CD4-positive, alpha-beta T cell treated with Interleukin-17A for 4 hours (primary cell): Measurements from ENCODE around the gene CCDC15.

Experiments
- DNase-seq: peaks from one replicate; pipeline ENCODE4 v3.0.0-alpha.2; 2020; ENCODE audit warnings: mixed read lengths

CCDC15 gene

DNA sequence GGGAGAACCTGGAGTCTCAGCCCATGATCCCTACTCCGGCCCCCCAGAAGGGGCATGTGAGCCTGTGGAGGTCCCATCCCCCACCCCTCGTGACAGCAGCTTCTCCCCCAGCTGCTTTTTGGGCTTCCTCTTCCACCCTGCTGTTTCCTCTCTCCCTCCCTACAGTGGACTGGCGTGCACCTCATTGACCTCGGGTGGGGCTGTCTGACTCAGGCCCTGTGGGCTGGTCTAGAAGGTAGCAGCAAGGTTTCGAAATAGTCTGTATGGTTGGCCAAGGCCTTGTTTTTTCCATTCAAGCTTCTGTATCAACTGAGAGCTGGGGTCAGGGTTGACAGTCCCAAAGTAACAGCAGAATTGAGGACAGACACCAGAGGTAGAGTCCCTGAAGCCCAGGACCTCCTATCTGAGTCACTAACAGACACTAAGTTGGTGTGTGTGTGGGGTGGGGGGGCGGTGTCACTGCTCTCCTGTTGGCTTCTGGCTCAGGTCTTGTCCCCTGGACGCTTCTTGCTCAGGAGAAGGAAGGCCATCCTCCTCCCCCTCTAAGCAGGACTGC, 116.8 kb downstream of the CCDC15 start:
- DNase-seq, result no peak

DNA sequence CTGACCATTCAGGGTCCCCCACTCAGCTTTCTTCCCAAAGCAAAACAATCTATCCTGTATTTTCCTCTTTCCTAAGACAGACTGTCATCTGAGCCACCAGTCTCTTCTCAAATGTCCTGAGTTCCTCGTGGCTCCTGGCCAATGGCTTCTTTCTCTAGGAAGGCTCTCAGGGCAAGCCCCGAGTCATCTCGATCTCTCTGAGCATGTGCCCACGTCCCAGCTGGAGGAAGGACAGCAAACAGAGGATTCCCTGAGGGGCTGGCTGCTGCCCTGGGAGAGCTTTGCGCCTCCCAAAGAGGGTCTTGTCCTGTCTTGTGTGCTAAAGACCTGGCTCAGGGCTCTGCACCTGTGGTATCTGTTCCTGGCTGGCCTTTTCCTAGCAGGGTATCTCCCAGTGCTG, 117.4 kb downstream of the CCDC15 start:
- no peak for DNase-seq

DNA sequence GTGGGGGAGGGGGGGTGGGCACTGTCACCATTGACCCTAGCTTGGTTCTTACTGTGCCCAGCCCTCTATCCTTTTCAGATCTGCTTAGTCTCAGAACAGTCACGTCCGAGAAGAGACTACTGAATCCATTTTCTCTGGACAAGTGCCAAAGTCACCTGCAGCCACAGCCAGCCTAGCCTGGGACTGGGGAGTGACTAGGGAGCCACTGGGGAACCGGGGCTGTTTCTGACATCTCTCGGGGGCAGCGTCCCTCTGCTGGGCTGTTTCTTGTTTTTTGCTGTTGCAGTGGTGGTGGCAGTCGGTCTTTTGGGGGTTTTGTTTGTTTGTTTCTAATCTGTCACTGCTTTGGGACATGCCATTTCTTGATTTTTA, 117.8 kb downstream of the CCDC15 start:
- DNase-seq, result no peak

DNA sequence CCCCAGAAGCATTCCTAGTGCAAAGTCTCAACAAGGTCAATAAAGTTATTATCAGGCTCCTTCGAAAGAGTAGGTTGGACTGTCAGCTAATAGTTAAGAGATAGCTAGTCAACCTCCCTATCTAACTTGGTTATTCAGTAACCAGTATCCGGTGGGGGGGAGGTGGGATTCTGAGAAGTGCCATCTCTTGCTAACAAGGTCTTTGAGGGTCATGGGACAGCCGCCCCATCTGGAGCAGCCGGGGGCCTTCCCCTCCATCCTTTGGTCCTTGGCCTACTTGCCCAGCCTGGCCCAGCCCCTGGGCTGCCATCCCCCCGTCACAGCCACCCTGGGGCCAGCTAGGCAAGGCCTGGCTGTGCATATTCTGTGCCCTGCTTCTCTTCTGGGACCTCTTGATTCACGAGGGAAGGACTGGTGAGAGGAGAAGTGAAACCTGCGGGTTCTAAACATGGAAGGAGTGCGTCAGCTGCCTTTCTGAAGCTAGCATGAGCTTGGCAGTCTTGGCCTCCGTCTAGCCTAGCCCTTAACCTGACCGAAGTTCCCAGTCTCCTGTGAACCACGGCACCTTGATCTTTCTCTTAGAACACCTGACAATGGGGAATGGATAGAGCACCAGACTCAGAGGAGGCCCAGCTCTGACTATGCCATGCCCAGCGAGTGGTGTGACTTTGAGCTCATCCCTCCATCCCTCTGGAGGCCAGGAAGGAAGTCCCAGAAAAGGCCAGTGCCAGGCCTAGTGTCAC, 118.4 kb downstream of the CCDC15 start:
- no peak for DNase-seq

DNA sequence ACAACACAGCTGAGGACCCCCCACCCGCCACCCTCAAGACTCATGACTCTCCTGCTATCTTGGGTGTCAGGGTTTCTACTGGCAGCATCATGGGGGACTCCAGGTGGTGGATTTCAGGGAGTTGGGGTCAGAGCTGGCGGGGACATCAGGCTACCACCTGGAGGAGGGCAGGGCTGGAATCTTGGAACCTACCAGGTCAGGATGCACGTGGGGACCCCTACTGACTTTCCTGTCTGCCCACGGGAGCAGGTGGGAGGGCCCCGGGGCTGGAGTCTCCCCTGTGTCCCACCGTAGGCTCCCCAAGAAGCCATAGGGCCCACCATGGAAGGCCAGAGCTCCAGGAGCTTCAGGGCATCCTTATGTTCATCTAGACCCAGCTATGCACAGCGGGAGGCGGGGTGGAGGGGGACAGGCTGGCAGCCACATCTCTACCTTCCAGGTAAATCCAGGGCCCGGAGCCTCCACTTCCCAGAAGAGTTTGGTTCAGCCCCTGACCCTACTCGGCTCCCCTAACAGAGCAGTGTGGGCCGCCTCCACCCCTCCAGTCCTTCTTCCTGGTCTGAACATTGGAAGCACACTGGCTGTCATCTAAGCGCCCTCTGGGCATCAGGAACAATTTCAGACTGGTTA, 119.1 kb downstream of the CCDC15 start:
- no peak for DNase-seq

DNA sequence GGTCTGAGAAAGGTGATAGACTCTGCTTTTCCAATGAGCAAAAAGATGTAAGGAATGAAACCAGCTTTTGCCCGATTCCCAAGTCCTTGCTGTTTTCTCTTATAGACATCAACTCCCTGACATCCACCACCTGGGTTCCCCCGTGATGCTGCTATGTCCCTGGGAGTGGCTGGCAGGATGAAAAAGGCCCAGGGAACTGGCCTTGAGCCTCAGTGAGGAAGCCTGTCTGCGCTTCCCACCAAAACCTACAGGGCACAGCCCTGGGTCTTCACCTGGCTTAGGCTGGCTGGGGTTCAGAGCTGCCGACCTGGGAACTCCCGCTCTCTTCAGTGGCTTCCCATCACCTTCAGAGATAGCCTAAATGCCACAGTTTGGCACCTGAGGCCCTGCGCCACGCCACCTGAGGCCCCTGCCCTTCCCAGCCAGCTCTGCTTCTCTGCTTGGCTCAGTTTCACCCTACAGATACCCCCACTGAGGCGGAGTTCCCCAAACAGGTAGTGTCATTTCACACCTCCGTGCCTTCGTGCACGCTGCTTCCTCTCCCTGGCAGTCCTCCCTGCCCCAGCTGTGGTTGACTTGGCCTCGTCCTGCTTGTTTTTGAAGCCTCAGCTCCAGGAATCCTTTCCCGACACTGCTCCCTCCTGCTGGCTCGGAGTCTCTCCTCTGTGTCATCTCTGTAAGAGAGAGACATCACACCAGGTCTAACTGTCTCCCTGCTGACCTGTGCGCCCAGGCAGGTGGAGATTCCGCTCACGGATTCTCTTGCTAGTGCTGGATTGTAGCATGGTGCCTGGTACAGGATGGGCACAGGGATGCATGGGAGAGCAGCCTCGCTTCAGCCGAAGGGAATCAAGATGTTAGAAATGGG, 119.8 kb downstream of the CCDC15 start:
- no peak for DNase-seq

DNA sequence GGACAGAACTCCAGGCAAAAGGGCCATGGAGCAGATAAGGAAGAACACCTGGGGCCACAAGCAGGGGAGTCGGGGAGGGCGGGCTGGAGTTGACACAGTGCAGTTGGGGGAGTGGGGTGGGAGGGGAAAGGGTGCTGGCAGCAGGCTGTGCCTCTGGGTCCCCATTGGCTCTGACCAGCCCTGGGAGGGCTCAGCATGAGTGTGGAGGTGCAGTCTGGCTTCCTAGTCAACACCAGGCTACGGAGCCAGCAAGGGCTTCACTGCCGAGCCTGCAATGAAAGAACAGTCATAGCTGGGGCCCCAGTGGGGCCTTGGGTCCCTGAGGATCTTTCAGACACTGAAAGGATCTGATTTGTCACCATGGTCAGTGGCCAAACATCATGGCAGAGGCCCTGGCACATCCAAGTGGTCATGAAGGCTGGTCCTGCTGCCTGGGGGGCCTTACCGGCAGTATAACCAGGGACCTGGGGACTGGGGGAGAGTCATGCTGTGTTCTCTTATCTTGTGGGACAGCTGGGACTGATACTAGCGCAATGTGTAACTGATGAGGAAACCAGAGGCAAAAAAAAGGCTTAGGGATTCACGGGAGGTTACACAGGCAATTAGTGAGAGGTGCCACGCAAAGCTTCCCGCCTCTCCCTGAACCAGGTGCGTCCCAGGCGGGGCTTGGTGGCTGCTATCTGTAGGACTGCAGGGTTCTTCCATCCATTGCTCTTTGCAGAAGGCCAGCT, 120.7 kb downstream of the CCDC15 start:
- no peak for DNase-seq

DNA sequence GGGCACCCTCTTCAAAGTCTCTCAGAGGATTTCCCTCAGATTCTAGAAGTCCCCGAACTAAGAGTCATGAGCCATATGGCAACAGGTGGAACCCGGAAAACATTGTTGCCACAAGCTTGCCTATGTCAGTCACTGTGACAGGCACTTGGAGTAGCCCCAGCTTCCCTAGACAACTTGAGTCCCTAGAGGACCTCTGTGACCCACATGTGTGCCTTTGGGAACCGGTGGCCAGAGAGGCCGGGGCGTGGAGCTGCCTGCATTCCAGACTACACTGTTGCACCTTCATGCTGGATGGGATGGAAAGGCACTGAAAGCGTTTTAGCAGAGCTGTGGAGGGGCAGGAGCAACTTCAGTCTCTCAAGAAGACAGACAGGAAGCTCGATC, 121.2 kb downstream of the CCDC15 start:
- DNase-seq, result no peak

DNA sequence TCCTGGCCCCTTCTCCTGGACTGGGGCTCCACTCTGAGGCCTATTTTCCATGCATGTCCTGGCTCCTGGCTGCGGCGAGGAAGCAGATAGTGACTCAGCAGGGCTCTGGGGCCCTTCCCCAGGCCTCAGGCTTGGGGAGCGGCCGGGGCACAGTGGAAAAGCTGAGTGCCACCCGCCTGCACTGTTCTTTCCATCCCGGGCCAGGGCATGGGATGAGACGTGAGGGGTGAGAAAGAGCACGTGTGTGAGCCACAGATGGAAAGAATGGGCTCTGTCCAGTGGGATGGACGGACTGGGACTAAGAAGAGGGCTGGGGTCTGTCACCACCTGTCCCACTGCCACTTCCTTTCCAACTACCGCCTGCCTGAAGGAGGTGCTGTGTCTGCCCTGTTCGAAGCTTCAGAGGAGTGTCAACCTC, 121.9 kb downstream of the CCDC15 start:
- DNase-seq, result no peak

DNA sequence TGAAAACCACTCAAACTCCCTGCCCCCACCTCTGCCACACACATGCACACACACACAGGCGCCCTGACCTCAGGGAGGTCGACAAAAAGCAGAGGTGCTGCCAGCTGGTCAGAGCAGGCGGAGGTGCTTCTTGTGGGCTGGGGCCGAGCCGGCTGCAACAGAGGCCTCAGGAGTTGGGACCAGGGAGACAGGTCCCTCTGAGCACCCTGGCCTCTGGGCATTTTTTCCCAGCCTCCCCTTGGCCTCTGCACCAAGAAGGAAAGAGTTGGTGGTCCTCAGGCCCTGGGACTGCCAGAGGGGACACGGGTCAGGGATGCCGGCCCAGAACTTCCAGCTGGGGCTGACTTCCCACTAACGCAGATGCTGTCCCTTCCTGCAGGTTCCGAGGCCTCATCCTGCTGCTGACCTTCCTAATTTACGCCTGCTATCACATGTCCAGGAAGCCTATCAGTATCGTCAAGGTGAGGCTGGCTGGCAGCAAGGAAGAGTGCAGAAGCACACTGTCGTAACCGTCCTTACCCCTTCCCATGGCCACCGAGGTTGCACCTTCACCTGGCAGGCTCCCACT, 122.5 kb downstream of the CCDC15 start:
- no peak for DNase-seq

DNA sequence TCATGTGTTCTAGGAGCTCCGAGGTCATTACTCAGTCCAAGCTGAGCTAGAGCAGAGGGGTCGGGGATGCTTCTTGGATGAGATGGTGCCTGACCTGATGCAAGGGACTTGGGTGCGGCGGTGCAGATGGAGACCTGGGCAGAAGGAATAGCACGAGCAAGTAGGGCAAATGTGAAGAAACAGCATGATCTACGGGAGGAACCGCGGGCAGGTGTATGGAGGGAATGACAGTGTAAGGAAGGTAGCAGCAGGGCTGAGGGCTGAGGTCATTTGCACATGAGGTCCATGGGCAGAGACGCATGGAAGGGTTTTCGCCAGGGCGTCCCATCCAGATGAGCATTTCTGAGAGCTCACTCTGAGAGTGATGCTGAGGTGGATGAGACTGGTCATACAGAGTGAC, 124.0 kb downstream of the CCDC15 start:
- no peak for DNase-seq

DNA sequence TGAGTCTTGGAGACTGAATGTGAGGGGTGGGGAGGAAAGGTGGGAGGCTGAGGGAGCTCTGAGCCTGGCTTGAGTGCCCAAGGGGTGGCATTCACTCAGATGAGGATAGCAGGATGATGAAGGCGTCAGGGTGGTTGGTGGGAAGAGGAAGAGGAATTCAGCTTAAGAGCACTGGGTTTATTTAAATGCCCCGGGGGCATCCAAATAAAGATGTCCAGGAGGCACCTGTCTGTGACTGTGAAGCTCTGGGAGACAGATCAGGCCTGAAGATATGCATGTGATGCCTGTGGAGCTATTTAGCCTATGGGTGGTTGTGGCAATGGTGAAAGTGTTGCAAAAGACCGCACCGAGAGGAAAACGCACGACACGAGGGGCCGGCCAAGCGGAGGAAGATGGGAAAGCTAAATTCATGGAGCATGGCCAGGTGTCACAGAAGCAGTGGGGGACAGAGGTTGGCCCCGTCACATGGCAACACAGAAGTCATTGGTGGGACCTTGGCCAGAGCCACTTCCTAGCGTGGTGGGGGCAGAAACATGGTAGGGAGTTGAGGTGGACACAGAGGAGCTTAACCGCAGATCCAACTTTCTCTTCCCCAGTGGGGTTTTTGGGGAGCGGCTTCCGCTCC, 124.6 kb downstream of the CCDC15 start:
- DNase-seq, result no peak

DNA sequence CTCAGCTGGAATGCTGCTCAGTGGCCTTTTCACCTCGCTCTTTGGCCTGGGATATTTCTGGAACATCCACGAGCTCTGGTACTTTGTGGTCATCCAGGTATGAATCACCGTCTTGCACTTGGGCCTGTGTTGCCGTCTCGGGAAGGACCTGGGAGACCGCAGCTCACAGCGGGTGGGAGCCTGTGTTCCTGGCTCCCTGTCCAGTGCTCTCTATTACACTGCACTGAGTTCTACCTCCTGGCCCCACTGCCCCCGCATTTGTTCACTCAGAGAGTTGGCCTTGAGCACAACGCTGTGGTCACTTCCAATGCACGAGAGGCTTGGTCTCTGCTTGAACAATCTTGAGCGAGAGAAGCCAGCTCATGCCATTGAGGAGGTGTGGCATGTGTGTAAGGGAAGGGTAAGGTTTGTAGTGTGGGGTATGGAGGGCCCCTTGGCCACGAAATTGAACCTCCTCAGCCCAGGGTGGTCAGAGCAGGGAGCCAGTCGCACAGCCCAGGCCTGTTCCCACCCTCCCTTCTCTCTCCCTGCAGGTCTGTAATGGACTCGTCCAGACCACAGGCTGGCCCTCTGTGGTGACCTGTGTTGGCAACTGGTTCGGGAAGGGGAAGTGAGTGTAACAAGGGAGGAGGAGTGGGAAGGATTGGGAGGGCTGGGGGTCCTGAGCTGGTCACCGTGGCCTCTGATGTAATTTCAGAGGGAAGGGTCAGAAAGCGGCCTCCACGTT, 125.3 kb downstream of the CCDC15 start:
- no peak for DNase-seq

DNA sequence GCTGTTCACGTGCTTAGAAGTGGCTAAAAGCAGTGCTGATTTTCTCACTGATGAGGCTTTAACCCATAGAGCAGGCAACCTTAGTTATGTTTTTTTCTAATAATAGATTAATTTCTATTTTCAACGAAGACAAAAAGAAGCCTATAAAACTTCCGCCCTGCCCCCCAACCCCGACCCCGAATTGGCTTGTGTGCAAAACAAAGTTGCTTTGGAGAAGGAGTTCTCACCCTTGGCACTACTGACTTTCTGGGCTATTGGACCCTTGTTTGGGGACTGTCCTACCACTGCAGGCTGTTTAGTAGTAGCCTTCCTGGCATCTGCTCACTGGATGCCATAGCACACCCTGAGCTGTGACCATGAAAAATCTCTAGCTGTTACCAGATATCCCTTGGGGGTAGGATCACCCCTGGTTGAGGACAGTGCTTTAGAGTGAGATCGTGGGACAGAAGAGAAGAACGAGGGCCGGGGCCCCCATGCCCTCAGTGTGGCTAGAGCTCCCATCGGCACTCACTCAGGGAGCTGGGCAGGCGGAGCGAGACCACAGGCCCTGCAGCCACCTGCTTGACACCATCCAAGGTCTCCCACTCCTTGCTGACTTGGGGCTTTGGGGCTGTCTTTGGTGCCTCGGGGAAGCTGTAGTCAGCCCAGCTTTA, 126.0 kb downstream of the CCDC15 start:
- no peak for DNase-seq

DNA sequence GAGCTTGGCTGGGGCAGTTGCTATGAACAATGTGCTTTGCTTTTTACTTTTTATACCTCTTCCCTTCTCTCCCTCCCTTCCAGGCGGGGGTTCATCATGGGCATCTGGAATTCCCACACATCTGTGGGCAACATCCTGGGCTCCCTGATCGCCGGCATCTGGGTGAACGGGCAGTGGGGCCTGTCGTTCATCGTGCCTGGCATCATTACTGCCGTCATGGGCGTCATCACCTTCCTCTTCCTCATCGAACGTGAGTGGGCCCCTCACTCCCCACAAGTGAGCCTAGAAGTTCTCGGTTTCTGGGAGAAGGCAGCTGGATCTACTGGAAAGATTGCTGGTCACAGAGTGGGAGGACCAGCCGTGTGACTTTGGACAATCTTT, 126.5 kb downstream of the CCDC15 start:
- no peak for DNase-seq

DNA sequence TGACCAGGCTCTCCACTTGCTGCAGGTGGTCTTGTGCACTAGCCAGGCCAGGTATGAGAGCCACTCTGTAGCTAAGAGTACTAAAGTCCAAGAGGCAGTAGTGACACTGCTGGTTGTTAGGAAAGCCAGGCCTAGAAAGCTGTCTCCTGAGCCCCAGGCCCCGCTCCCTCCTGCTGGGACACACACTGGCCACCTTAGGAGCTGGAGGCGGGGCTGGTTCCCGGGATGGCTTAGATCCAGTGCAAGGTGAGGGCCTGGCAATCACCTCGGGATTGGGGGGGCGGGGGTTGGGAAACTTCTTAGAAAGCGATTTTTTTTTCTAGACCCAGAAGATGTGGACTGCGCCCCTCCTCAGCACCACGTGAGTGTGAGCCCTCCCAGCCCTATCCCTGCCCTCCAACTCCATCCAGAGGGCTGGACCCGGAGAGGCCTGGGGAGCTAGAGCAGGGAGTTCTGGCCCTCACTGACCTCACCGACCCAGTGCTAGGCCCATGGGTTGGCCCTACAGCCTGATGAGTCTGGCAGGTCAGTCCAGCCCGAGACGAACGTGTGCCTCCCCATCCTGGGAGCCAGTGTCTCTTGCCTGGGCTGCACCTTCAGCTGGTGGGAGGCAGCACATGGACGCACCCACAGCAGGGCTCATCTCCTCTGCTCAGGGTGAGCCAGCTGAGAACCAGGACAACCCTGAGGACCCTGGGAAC, 127.2 kb downstream of the CCDC15 start:
- no peak for DNase-seq

DNA sequence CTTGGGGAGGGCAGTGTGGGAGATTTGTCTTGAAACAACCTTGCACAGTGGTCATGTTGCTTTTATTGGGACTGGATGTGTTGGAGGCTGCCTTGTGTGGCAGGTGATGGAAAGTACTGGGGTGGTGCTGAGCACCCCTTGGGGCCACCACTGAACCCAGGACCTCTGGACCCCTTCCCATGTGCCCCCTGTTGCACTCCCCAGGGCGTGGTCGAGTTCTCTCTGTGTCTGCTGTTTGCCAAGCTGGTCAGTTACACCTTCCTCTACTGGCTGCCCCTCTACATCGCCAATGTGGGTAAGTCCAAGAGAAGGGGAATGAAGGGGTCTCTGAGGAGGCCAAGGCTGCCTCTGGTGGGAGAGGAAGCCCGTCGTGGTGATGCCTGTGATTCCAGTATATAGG, 128.0 kb downstream of the CCDC15 start:
- no peak for DNase-seq

DNA sequence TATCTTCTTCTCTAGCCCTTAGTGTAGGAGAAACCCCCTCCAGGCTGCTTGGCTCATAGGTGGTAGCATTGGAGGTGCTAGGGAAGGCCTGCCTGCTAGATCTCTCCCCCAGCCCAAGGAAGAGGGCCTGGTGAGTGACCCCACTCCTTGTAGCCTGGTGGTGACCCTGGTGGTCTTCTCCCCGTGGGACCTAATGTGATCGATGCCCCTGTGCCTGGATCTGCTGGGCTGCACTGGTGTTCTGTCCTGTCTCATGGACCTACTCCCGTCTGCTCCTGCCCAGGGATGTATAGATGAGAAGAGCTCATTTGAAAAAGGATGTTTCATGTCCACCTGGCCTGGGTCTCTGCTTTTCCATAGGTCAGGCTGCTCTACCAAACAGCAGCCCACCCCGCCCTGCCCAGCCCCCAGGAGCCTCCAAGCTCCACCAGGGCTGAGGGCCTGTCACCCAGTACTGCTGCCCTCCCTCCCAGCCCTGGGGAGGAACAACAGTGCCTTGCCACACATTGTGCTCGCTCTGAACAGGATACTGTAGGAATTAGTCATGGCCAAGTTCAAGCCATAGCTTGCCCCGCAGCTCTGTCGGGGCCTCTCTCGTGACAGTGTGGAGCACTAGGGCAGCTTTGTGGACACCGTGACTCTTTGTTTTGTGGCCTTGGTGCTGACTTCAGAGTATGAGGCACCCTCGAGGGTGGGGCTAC, 128.8 kb downstream of the CCDC15 start:
- DNase-seq, result no peak

DNA sequence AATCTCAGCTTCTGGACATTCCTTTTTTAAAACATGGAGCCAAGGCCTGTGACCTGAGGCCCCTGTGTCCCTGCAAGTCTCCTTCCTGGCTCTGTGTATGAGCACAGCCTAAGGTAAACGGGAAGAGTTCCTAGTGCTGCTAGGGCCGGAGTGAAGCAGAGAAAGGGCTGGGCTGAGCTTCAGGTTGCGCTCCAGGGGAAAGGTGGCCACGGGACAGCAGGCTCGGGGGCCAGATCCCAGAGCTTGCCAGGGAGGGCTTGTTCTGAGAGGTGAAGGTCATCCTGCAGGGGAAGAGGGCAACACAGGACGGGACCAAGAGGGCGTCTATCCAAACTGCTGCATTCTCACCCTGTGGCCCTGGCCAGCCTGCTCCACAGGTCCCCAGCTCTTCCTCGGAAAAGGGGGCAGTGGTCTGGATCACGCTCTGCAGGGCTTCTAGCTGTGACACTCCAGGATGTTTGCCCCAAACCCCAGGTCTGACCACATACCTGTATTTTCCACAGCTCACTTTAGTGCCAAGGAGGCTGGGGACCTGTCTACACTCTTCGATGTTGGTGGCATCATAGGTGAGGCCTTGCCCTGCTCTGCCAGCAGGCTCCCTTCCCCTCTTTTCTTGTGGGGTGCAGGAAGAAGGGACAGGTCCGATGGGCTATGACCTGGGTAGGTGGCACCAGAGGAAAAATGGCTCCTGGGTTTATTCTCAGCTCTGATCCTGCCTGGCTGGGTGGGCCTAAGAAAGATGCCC, 129.5 kb downstream of the CCDC15 start:
- no peak for DNase-seq
